Activated CD8-positive, alpha-beta memory T cell treated with anti-CD3 and anti-CD28 coated beads, Interleukin-2, amount 50 U/mL, for 4 hours (primary cell): Measurements from ENCODE around the gene SFXN2.
A peak's percentile ranks its signal among the peaks of the same experiment; 100 is the strongest.
"Not testable (repeated sequence)": the region's sequence is repeated elsewhere in the genome, so short reads cannot be mapped to it uniquely, and the experiment has no call there.

Experiments used
- DNase-seq: peaks from one replicate; pipeline ENCODE4 v3.0.0-alpha.2; 2020

Gene SFXN2

GRCh38 chr10:102681696-102682095 is 32.7 kb upstream of the SFXN2 start:
- DNase-seq, result no peak

- no peak for DNase-seq
Measured at GRCh38 chr10:102682416-102682815, 32.0 kb upstream of the SFXN2 start.

GRCh38 chr10:102682981-102683380 is 31.5 kb upstream of the SFXN2 start:
- DNase-seq, result no peak

GRCh38 chr10:102683736-102684135 is 30.7 kb upstream of the SFXN2 start:
- no peak for DNase-seq

GRCh38 chr10:102691285-102692066 is 23.0 kb upstream of the SFXN2 start:
- no peak for DNase-seq

- DNase-seq, result not testable (repeated sequence)
Measured at GRCh38 chr10:102695401-102695800, 19.0 kb upstream of the SFXN2 start.

GRCh38 chr10:102696736-102697135 is 17.7 kb upstream of the SFXN2 start:
- no peak for DNase-seq

GRCh38 chr10:102698894-102699293 is 15.5 kb upstream of the SFXN2 start:
- no peak for DNase-seq

- no peak for DNase-seq
Measured at GRCh38 chr10:102701272-102701671, 13.2 kb upstream of the SFXN2 start.

GRCh38 chr10:102701796-102702195 is 12.6 kb upstream of the SFXN2 start:
- DNase-seq, result no peak

- DNase-seq, result no peak
Measured at GRCh38 chr10:102702742-102703141, 11.7 kb upstream of the SFXN2 start.

GRCh38 chr10:102704915-102705314 is 9.5 kb upstream of the SFXN2 start:
- no peak for DNase-seq

- DNase-seq, result no peak
Measured at GRCh38 chr10:102705531-102705930, 8.9 kb upstream of the SFXN2 start.

- no peak for DNase-seq
Measured at GRCh38 chr10:102710609-102711008, 3.8 kb upstream of the SFXN2 start.

GRCh38 chr10:102712089-102712488 is 2.3 kb upstream of the SFXN2 start:
- no peak for DNase-seq

GRCh38 chr10:102712843-102713538 is 1.4 kb upstream of the SFXN2 start:
- DNase-seq, result no peak

- DNase-seq, result no peak
Measured at GRCh38 chr10:102713539-102713813, 960 bp upstream of the SFXN2 start.

GRCh38 chr10:102713814-102714620 is 419 bp upstream of the SFXN2 start, which contains the start of gene ARL3:
TSS of gene ARL3 (minus strand) at chr10:102714397. CDS start at chr10:102714275, 122 bp downstream.
- DNase-seq, result peak; percentile 96

- DNase-seq, result no peak
Measured at GRCh38 chr10:102715880-102716279, 1.4 kb downstream of the SFXN2 start.

GRCh38 chr10:102716900-102717565 is 2.6 kb downstream of the SFXN2 start:
- not testable (repeated sequence) for DNase-seq

GRCh38 chr10:102718220-102718619 is 3.8 kb downstream of the SFXN2 start:
- no peak for DNase-seq

GRCh38 chr10:102720337-102720736 is 5.9 kb downstream of the SFXN2 start:
- no peak for DNase-seq

- no peak for DNase-seq
Measured at GRCh38 chr10:102720775-102721301, 6.4 kb downstream of the SFXN2 start.
